ENCODE results near the gene BCLAF1. TPM values are rescaled to one million over a fixed set of nuclear protein-coding genes. Genes with fewer than 3 reads are reported as not detected.
A peak's percentile ranks its signal among the peaks of the same experiment; 100 is the strongest.

The BCLAF1 gene
- total and polyA plus RNA-seq, 8 donors: 112 to 254 (median 198) TPM

DNA sequence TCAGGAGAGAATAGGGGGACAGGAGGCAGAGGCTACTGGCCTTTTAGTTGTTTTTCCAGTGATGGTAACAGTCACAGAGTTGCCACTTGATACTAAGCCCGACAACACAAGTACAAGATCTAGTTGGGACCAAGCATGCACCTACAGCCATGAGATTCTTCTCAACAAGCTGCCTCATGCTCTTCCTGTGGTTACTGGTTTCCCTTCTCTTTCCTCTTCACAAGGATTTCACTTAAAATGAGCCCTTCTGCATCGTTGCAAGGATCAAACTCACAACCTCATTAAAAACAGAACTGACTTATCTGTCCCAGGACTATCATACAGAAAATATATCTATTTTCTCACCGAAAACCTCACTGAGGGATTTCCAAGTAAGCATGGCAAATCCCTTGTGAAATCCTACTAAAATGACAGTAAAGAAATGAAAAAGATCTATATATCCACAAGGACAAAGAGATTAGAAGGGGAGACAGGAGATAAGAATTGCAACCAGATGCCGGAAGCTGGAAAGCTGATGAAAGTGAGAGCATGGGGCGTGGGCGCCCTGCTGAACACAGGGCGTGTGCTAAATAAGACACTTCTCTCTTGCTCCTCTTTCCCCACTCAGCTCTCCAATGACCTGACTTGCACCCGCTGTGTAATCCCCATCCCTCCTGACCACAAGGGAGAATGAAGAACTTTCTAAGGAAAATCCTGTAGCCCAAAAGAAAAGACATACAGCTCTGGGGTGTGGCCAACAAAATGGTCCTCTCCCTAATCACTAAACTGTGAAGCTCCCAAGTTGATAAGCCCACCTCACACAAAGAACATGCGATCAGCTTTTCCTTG is 53.0 kb downstream of the BCLAF1 start:
- intact Hi-C loops (cut with DNase I): no loop called here
- TF ChIP-seq, protein P1, sequence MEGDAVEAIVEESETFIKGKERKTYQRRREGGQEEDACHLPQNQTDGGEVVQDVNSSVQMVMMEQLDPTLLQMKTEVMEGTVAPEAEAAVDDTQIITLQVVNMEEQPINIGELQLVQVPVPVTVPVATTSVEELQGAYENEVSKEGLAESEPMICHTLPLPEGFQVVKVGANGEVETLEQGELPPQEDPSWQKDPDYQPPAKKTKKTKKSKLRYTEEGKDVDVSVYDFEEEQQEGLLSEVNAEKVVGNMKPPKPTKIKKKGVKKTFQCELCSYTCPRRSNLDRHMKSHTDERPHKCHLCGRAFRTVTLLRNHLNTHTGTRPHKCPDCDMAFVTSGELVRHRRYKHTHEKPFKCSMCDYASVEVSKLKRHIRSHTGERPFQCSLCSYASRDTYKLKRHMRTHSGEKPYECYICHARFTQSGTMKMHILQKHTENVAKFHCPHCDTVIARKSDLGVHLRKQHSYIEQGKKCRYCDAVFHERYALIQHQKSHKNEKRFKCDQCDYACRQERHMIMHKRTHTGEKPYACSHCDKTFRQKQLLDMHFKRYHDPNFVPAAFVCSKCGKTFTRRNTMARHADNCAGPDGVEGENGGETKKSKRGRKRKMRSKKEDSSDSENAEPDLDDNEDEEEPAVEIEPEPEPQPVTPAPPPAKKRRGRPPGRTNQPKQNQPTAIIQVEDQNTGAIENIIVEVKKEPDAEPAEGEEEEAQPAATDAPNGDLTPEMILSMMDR (IDR thresholded peaks at IDR 0.05): no peak
- Histone ChIP-seq H3K4me1 (peaks cover 0 to 5% of the 10 kb centered on the region in 2 donors), H3K27ac (no peak overlapping the region), H3K27me3 (no peaks in the 10 kb centered on the region), H3K36me3 (no peaks in the 10 kb centered on the region), H3K4me3 (no peak overlapping the region), H3K9me3 (no peaks in the 10 kb centered on the region)
- DNase-seq (peak in 1 of 4 donors; percentile 40), ATAC-seq (peak; percentile 59)

DNA sequence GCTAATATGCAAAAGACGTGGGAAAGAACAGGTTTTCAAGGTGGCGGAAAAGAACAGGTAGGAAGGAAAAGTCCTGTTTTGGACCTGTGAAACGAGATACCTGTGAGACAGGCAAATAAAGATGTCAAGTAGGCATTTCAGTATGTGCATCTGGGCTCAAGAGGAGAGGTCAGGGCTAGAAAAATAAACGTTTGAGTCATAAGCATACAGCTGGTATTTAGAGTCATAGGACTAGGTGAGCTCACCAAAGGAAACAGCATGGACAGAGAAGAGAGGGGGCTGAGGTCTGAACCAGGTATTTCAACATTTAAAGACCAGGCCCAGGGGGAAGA is 54.4 kb downstream of the BCLAF1 start:
- DNase-seq (no peak), ATAC-seq (peak; percentile 57)
- peaks cover 0 to 5% of the 10 kb centered on the region in 2 donors for H3K4me1 ChIP-seq
- H3K9me3 ChIP-seq: no peaks in the 10 kb centered on the region
- H3K36me3 ChIP-seq: no peaks in the 10 kb centered on the region
- no peaks in the 10 kb centered on the region for H3K27me3 ChIP-seq
- H3K27ac ChIP-seq: no peak overlapping the region
- H3K4me3 ChIP-seq: no peak overlapping the region
- TF ChIP-seq, protein P1 (IDR thresholded peaks at IDR 0.05): no peak
- intact Hi-C loops (cut with DNase I): no loop called here

DNA sequence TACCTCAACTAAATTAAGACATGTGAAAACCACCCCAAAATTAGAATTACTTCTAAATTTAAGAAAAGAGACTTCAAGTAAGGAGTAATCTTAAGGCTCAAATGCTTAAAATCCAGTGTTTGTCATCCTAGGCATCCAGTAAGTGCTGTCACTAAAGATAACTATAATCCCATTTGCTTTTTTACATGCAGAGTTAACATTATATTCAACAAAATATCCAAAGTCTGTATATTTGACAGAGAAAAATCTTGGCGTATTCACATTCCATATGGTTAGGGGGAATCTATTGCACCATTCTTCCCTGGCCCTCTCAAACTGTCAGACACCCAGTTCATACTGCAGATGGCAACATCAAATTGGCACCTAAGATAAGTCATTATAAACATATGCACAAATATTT is 56.9 kb downstream of the BCLAF1 start:
- H3K9me3 ChIP-seq: no peaks in the 10 kb centered on the region
- intact Hi-C loops (cut with DNase I): no loop called here
- ATAC-seq: no peak
- TF ChIP-seq, protein P1 (IDR thresholded peaks at IDR 0.05): no peak
- H3K4me1 ChIP-seq: peaks cover 0 to 5% of the 10 kb centered on the region in 2 donors
- no peaks in the 10 kb centered on the region for H3K36me3 ChIP-seq
- H3K27me3 ChIP-seq: no peaks in the 10 kb centered on the region
- H3K27ac ChIP-seq: no peak overlapping the region
- DNase-seq: no peak
- no peak overlapping the region for H3K4me3 ChIP-seq

DNA sequence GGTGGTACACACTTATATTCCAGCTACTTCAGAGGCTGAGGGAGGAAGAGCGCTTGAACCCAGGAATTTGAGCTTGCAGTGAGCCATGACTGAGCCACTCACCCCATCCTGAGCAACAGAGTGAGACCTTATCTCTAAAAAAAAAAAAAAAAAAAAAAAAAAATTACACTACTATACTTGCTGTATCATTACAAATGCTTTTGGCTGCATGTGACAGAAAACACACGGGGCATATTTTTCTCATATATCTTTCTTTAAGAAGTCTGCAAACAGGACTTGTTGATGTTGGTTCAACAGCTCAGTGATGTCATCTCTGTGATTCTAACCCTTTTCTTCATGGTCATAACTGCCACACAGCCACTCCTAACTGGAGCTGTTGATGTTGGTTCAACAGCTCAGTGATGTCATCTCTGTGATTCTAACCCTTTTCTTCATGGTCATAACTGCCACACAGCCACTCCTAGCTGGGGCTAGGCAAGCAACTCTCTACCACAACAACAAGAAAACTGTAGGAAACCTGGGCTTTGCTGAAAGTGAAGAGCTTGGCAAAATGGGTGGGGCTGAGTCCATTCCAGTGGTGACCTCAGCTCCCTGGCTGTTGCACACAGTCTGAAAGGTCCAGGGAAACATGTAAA is 59.3 kb downstream of the BCLAF1 start:
- Histone ChIP-seq H3K36me3 (no peaks in the 10 kb centered on the region), H3K4me1 (peaks cover 0 to 14% of the 10 kb centered on the region in 2 donors), H3K27ac (no peak overlapping the region), H3K4me3 (no peak overlapping the region), H3K27me3 (no peaks in the 10 kb centered on the region), H3K9me3 (no peaks in the 10 kb centered on the region)
- DNase-seq (no peak), ATAC-seq (peak; percentile 46)
- TF ChIP-seq, protein P1 (IDR thresholded peaks at IDR 0.05): no peak
- intact Hi-C loops (cut with DNase I): no loop called here

DNA sequence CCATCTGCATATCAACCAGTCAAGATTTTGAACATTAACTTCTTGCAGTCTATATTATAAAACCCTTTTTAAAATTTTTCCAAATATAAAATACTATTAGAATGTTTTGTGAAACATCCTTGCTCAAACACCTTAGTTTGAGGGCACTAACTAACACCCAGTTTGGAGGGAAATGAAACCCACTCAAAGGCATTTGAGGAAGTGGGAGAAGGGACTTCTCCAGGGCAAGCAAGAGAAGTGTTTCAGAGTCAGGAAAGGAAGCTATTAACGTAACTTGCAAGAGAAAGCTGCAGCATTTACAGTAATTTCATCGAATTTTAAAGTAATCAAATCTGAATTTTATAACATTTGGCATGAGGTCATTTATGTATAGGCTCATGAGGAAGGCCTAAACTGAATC is 60.8 kb downstream of the BCLAF1 start:
- Histone ChIP-seq H3K4me3 (no peak overlapping the region), H3K4me1 (peaks cover 0 to 14% of the 10 kb centered on the region in 2 donors), H3K9me3 (no peaks in the 10 kb centered on the region), H3K27ac (no peak overlapping the region), H3K36me3 (no peaks in the 10 kb centered on the region), H3K27me3 (no peaks in the 10 kb centered on the region)
- ATAC-seq: no peak
- intact Hi-C loops (cut with DNase I): loop anchor here in 1 of 2 donors (10.0 kb wide), 1 partner anchor 694 kb away; no protein-coding TSS in a partner anchor
- TF ChIP-seq, protein P1 (IDR thresholded peaks at IDR 0.05): no peak
- no peak for DNase-seq
